Liver (tissue), 9 donors: ENCODE data around the gene TVP23C. TPM values are rescaled to one million over a fixed set of nuclear protein-coding genes. Genes with fewer than 3 reads are reported as not detected.

Experiments used
- DNase-seq: peaks from one replicate; pipeline ENCODE4 v3.0.0-alpha.2; 2017; ENCODE audit warnings: low spot score
- H3K27ac ChIP-seq, 2 donors: one replicate each; pipeline ENCODE4 v1.7.0; 2013; ENCODE audit warnings: inconsistent platforms in 2 of 2, low read length in 2 of 2, control low read depth in 1 of 2, low read depth in 1 of 2, mild to moderate bottlenecking in 1 of 2
- H3K27me3 ChIP-seq, 4 donors: one replicate each; pipeline versions ENCODE4 v1.6.1 to v1.7.0; 2013; ENCODE audit warnings: low read length in 3 of 4, inconsistent platforms in 1 of 4, mild to moderate bottlenecking in 1 of 4, moderate library complexity in 1 of 4; ENCODE audit not compliant: control insufficient read depth in 4 of 4, insufficient read depth in 4 of 4
- H3K36me3 ChIP-seq, 4 donors: one replicate each; pipeline versions ENCODE4 v1.6.1 to v1.7.0; 2013; ENCODE audit warnings: low read length in 3 of 4, mild to moderate bottlenecking in 3 of 4, low read depth in 1 of 4, moderate library complexity in 1 of 4; ENCODE audit not compliant: control insufficient read depth in 4 of 4, insufficient read depth in 3 of 4
- H3K4me1 ChIP-seq, 4 donors: one replicate each; pipeline versions ENCODE4 v1.6.1 to v1.7.0; 2013; ENCODE audit warnings: low read length in 3 of 4, mild to moderate bottlenecking in 3 of 4, moderate library complexity in 1 of 4; ENCODE audit not compliant: control insufficient read depth in 4 of 4, insufficient read depth in 4 of 4
- H3K4me3 ChIP-seq, 3 donors: one replicate each; pipeline versions ENCODE4 v1.6.1 to v1.7.0; 2013; ENCODE audit warnings: low read length in 3 of 3, control low read depth in 1 of 3, low read depth in 1 of 3, mild to moderate bottlenecking in 1 of 3
- H3K9ac ChIP-seq, 2 donors: one replicate each; pipeline ENCODE4 v1.7.0; 2013; ENCODE audit warnings: low read length in 2 of 2, mild to moderate bottlenecking in 2 of 2, moderate library complexity in 2 of 2, control low read depth in 1 of 2, low read depth in 1 of 2
- H3K9me3 ChIP-seq, 4 donors: one replicate each; pipeline versions ENCODE4 v1.6.1 to v1.7.0; 2013; ENCODE audit warnings: low read length in 3 of 4; ENCODE audit not compliant: control insufficient read depth in 4 of 4
- EGR1 ChIP-seq, 2 donors: IDR thresholded peaks; 2 replicates each; pipeline ENCODE4 v1.6.1; 2016 to 2018; ENCODE audit warnings: antibody characterized with exemption in 2 of 2, low read depth in 2 of 2
- FOXA1 ChIP-seq: IDR thresholded peaks from 2 replicates; pipeline ENCODE4 v1.6.1; 2016; ENCODE audit warnings: antibody characterized with exemption
- FOXA2 ChIP-seq: IDR thresholded peaks from 2 replicates; pipeline ENCODE4 v1.6.1; 2016; ENCODE audit warnings: antibody characterized with exemption
- GABPA ChIP-seq, 2 donors: IDR thresholded peaks in 1 of 2; conservative IDR thresholded peaks in 1 of 2; 2 replicates each; pipeline ENCODE4 v1.6.1; 2016; ENCODE audit warnings: antibody characterized with exemption in 2 of 2, mild to moderate bottlenecking in 1 of 2, moderate library complexity in 1 of 2
- HNF4A ChIP-seq, 2 donors: conservative IDR thresholded peaks; 2 replicates each; pipeline ENCODE4 v1.6.1; 2016; ENCODE audit warnings: antibody characterized with exemption in 2 of 2, mild to moderate bottlenecking in 2 of 2
- HNF4G ChIP-seq: IDR thresholded peaks from 2 replicates; pipeline ENCODE4 v1.6.1; 2016; ENCODE audit warnings: antibody characterized with exemption
- JUND ChIP-seq, 2 donors: IDR thresholded peaks; 2 replicates each; pipeline ENCODE4 v1.6.1; 2016; ENCODE audit warnings: antibody characterized with exemption in 2 of 2
- NR2F2 ChIP-seq: IDR thresholded peaks from 2 replicates; pipeline ENCODE4 v1.6.1; 2016; ENCODE audit warnings: antibody characterized with exemption
- RAD21 ChIP-seq, 2 donors: IDR thresholded peaks; 2 replicates each; pipeline ENCODE4 v1.6.1; 2016; ENCODE audit warnings: antibody characterized with exemption in 2 of 2, mild to moderate bottlenecking in 2 of 2
- RXRA ChIP-seq, 2 donors: IDR thresholded peaks; 2 replicates each; pipeline ENCODE4 v1.6.1; 2017 to 2018; ENCODE audit warnings: antibody characterized with exemption in 2 of 2, mild to moderate bottlenecking in 1 of 2
- SP1 ChIP-seq: IDR thresholded peaks from 2 replicates; pipeline ENCODE4 v1.6.1; 2018; ENCODE audit warnings: antibody characterized with exemption, mild to moderate bottlenecking
- TAF1 ChIP-seq: conservative IDR thresholded peaks from 2 replicates; pipeline ENCODE4 v1.6.1; 2016; ENCODE audit warnings: antibody characterized with exemption, mild to moderate bottlenecking
- YY1 ChIP-seq: IDR thresholded peaks from 2 replicates; pipeline ENCODE4 v1.6.1; 2016; ENCODE audit warnings: antibody characterized with exemption, mild to moderate bottlenecking
- WGBS: extraction: QIAGEN DNeasy Blood & Tissue Kit; methylation state at CpG from one replicate; pipeline ENCODE4 v1.1.7; 2013; 5-methylcytosine and 5-hydroxymethylcytosine counted together
- polyA plus RNA-seq, 2 donors: library from polyadenylated mRNA; stranded (reverse) in 1 of 2; unstranded in 1 of 2; fragments of 200-250 nt in 1 of 2; fragments of >200 nt in 1 of 2; fragmentation: Nextera tagmentation in 1 of 2; extraction: Ambion mirVana in 1 of 2; gene quantifications; one replicate each; pipeline versions ENCODE4 v1.2.1 to v1.2.3, GENCODE V29; 2013 to 2015
- total RNA-seq, 2 donors: library from RNA; depleted of rRNA; stranded (reverse); fragments of >200 nt; gene quantifications; one replicate each; pipeline ENCODE4 v1.2.3, GENCODE V29; 2014
- TF ChIP-seq, protein P1 (sequence below): IDR thresholded peaks from 2 replicates; pipeline ENCODE4 v1.6.1; 2016; ENCODE audit warnings: antibody characterized with exemption
- TF ChIP-seq, protein P2 (sequence below): IDR thresholded peaks from 2 replicates; pipeline ENCODE4 v1.6.1; 2016; ENCODE audit warnings: antibody characterized with exemption
- TF ChIP-seq, protein P3 (sequence below): IDR thresholded peaks from 2 replicates; pipeline ENCODE4 v1.6.1; 2016; ENCODE audit warnings: antibody characterized with exemption, mild to moderate bottlenecking
- TF ChIP-seq, protein P4 (sequence below): IDR thresholded peaks from 2 replicates; pipeline ENCODE4 v1.6.1; 2016; ENCODE audit warnings: antibody characterized with exemption
- donor health status: healthy.
- donor health status: healthy.
- donor health status: healthy.
- donor health status: healthy.
- donor health status: healthy.

The TVP23C gene
- total and polyA plus RNA-seq, 4 donors = 0.77 to 20.7 (median 4.9) TPM

DNA sequence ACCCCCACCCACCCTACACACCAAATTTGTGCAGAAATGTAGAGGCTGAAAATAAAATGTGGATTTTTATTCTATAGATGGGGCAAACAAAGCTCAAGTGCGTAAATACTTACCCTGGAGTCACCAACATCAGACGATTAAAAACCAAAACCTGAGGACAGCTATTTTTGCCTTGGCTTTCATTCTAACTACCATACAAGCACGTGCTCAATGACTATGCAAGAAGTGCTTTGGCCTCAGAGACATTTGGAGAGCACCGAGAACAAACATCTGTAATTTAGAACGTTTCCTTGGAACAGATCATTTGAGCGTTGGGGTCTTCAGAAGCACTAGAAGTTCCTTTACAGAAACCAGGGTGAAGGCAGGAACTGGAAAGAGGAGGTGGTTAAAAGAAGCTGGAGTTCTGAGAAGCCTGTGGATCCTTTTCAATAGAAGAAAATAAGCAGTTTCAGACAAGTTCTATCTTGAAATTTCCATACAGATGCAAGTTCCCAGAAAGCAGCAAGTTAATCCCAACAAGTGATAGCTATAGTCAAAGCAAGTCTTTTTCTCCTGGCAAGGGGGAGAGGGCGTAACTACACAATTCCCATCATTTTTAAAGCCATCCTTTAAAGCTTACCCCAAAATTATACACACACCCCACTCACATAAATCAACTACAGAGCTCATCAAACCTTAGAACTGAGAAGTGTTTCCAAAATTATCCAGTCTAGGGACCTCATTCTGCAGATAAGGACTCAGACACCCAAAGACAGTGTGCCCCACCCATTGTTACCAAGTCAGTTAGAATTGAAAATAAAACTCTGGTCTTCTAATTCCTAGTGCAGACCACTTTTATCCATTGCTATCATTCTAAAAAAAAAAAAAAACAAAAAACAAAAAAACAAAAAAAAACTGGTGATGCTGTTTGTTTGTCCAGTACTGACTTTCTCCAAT, 66.3 kb downstream of the TVP23C start:
- Histone ChIP-seq H3K9ac (no peak overlapping the region), H3K4me1 (no peaks in the 10 kb centered on the region), H3K36me3 (peaks cover 0 to 2% (median 2%) of the 10 kb centered on the region in 4 donors), H3K9me3 (no peaks in the 10 kb centered on the region), H3K27ac (no peak overlapping the region), H3K4me3 (no peak overlapping the region), H3K27me3 (no peaks in the 10 kb centered on the region)
- no peak for DNase-seq
- TF ChIP-seq HNF4G (no peak), HNF4A (conservative IDR thresholded peaks at IDR 0.05) (no peak), FOXA2 (no peak), RAD21 (IDR thresholded peaks at IDR 0.05) (no peak), NR2F2 (no peak), JUND (IDR thresholded peaks at IDR 0.05) (no peak), SP1 (no peak), EGR1 (IDR thresholded peaks at IDR 0.05; ENCODE audit: low read depth in 2 of 2) (no peak), GABPA (IDR thresholded peaks at IDR 0.05 in 1 of 2, conservative IDR thresholded peaks at IDR 0.05 in 1 of 2) (no peak), RXRA (IDR thresholded peaks at IDR 0.05) (no peak), TAF1 (no peak), FOXA1 (no peak)
- TF ChIP-seq, protein P1, sequence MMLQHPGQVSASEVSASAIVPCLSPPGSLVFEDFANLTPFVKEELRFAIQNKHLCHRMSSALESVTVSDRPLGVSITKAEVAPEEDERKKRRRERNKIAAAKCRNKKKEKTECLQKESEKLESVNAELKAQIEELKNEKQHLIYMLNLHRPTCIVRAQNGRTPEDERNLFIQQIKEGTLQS = no peak
- TF ChIP-seq, protein P2, sequence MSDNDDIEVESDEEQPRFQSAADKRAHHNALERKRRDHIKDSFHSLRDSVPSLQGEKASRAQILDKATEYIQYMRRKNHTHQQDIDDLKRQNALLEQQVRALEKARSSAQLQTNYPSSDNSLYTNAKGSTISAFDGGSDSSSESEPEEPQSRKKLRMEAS = no peak
- TF ChIP-seq, protein P3, sequence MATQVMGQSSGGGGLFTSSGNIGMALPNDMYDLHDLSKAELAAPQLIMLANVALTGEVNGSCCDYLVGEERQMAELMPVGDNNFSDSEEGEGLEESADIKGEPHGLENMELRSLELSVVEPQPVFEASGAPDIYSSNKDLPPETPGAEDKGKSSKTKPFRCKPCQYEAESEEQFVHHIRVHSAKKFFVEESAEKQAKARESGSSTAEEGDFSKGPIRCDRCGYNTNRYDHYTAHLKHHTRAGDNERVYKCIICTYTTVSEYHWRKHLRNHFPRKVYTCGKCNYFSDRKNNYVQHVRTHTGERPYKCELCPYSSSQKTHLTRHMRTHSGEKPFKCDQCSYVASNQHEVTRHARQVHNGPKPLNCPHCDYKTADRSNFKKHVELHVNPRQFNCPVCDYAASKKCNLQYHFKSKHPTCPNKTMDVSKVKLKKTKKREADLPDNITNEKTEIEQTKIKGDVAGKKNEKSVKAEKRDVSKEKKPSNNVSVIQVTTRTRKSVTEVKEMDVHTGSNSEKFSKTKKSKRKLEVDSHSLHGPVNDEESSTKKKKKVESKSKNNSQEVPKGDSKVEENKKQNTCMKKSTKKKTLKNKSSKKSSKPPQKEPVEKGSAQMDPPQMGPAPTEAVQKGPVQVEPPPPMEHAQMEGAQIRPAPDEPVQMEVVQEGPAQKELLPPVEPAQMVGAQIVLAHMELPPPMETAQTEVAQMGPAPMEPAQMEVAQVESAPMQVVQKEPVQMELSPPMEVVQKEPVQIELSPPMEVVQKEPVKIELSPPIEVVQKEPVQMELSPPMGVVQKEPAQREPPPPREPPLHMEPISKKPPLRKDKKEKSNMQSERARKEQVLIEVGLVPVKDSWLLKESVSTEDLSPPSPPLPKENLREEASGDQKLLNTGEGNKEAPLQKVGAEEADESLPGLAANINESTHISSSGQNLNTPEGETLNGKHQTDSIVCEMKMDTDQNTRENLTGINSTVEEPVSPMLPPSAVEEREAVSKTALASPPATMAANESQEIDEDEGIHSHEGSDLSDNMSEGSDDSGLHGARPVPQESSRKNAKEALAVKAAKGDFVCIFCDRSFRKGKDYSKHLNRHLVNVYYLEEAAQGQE = no peak
- TF ChIP-seq, protein P4, sequence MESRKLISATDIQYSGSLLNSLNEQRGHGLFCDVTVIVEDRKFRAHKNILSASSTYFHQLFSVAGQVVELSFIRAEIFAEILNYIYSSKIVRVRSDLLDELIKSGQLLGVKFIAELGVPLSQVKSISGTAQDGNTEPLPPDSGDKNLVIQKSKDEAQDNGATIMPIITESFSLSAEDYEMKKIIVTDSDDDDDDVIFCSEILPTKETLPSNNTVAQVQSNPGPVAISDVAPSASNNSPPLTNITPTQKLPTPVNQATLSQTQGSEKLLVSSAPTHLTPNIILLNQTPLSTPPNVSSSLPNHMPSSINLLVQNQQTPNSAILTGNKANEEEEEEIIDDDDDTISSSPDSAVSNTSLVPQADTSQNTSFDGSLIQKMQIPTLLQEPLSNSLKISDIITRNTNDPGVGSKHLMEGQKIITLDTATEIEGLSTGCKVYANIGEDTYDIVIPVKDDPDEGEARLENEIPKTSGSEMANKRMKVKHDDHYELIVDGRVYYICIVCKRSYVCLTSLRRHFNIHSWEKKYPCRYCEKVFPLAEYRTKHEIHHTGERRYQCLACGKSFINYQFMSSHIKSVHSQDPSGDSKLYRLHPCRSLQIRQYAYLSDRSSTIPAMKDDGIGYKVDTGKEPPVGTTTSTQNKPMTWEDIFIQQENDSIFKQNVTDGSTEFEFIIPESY = no peak
- 94% methylated on average over 7 of the region's 7 CpGs for WGBS

DNA sequence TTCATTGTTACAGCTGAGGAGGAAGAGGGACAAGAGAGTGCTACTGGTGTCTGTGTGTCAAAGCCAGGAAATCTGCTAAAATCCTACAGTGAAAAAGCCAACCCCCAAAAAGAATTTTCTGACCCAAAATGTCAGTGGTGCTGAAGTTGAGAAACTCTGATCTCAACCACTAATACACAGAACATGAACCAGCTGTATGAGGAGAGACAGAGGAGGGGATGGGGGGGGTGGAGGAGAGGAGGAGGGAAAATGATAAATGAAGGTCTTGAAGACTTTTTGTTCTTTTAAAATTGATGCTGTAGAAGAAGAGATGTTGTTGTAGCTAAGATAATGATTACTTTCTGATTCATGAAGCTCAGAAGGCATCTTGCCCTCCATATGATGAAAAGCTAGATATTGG, 68.5 kb downstream of the TVP23C start:
- Histone ChIP-seq H3K4me1 (no peaks in the 10 kb centered on the region), H3K36me3 (peaks cover 0 to 2% (median under 1%) of the 10 kb centered on the region in 4 donors), H3K27ac (no peak overlapping the region), H3K9me3 (no peaks in the 10 kb centered on the region), H3K4me3 (no peak overlapping the region), H3K27me3 (no peaks in the 10 kb centered on the region), H3K9ac (no peak overlapping the region)
- no peak for DNase-seq
- no peak for TF ChIP-seq YY1
- TF ChIP-seq, protein P1 = no peak
- no peak for TF ChIP-seq FOXA1
- TF ChIP-seq RAD21 (IDR thresholded peaks at IDR 0.05) = no peak
- TF ChIP-seq, protein P3 = no peak
- no peak for TF ChIP-seq SP1
- no peak for TF ChIP-seq TAF1
- TF ChIP-seq EGR1 (IDR thresholded peaks at IDR 0.05; ENCODE audit: low read depth in 2 of 2) = no peak
